Suprapubic skin (tissue), 4 donors: ENCODE data around the gene CFAP100. TPM values are rescaled to one million over a fixed set of nuclear protein-coding genes. Genes with fewer than 3 reads are reported as not detected.

Experiments used
- DNase-seq, 2 donors: peaks; one replicate each; pipeline ENCODE4 v3.0.0-alpha.2; 2019; ENCODE audit warnings: low spot score in 2 of 2
- H3K27ac ChIP-seq: fragments of 200-600 bp; sonication (generic); one replicate; pipeline ENCODE4 v1.5.1; 2019
- H3K27me3 ChIP-seq: fragments of 200-600 bp; sonication (generic); one replicate; pipeline ENCODE4 v1.5.1; 2019
- H3K36me3 ChIP-seq: fragments of 200-600 bp; sonication (generic); one replicate; pipeline ENCODE4 v1.5.1; 2019
- H3K4me1 ChIP-seq: fragments of 200-600 bp; sonication (generic); one replicate; pipeline ENCODE4 v1.5.1; 2019
- H3K4me3 ChIP-seq: fragments of 200-600 bp; sonication (generic); one replicate; pipeline ENCODE4 v1.5.1; 2019; ENCODE audit warnings: mild to moderate bottlenecking
- H3K9me3 ChIP-seq: fragments of 200-600 bp; sonication (generic); one replicate; pipeline ENCODE4 v1.5.1; 2019
- EP300 ChIP-seq: sonication (generic); formaldehyde crosslinking; IDR thresholded peaks from one replicate; pipeline ENCODE4 v1.6.1; 2017; ENCODE audit warnings: antibody characterized with exemption
- POLR2A ChIP-seq, 2 donors: fragments of 450-650 bp; IDR thresholded peaks; one replicate each; pipeline ENCODE4 v1.6.1; 2017; ENCODE audit warnings: antibody characterized with exemption in 2 of 2, mild to moderate bottlenecking in 2 of 2, moderate library complexity in 2 of 2
- POLR2AphosphoS5 ChIP-seq, 3 donors: sonication (generic); formaldehyde crosslinking; IDR thresholded peaks; one replicate each; pipeline ENCODE4 v1.6.1; 2017; ENCODE audit warnings: antibody characterized with exemption in 3 of 3
- WGBS: methylation state at CpG from one replicate; pipeline ENCODE4 v1.1.5; 2018; 5-methylcytosine and 5-hydroxymethylcytosine counted together
- total RNA-seq, 4 donors: library from RNA; depleted of rRNA; stranded (reverse); fragments of >200 nt; gene quantifications; one replicate each; pipeline ENCODE4 v1.1.0, GENCODE V29; 2016
- TF ChIP-seq, protein P1 (sequence below), 2 donors: fragments of 200-600 bp in 1 of 2; fragments of 450-650 bp in 1 of 2; sonication (generic) in 1 of 2; IDR thresholded peaks; one replicate each; pipeline ENCODE4 v1.5.1; 2016 to 2019; ENCODE audit warnings: antibody characterized with exemption in 2 of 2, mild to moderate bottlenecking in 1 of 2, moderate library complexity in 1 of 2

Gene CFAP100
- total RNA-seq, 4 donors from 2014 or later: not detected

DNA sequence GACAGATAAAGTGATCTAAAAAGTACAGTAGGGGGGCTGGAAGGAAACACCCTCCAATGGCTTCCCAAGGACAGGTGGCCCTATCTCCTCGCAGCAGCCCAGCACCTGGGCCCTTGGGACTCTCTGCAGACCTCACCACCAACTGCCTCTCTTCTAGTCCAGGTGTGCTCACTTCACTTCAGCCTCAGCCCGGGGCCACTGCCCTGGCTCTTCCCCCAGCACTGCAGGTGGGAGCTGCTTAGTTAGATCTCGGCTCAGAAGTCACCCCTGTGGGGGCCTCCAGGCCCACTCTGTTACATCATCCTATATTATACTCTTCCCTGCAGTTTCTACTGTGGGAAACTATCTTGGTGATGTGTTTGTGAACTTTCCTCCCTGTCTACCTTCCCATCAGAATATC lies 39.5 kb upstream of the CFAP100 start:
- H3K9me3 ChIP-seq: no peaks in the 10 kb centered on the region
- peaks cover 26% of the 10 kb centered on the region for H3K4me1 ChIP-seq
- no peak for TF ChIP-seq POLR2AphosphoS5 (IDR thresholded peaks at IDR 0.05)
- no peak for TF ChIP-seq POLR2A (IDR thresholded peaks at IDR 0.05)
- no peak for TF ChIP-seq EP300
- TF ChIP-seq, protein P1, sequence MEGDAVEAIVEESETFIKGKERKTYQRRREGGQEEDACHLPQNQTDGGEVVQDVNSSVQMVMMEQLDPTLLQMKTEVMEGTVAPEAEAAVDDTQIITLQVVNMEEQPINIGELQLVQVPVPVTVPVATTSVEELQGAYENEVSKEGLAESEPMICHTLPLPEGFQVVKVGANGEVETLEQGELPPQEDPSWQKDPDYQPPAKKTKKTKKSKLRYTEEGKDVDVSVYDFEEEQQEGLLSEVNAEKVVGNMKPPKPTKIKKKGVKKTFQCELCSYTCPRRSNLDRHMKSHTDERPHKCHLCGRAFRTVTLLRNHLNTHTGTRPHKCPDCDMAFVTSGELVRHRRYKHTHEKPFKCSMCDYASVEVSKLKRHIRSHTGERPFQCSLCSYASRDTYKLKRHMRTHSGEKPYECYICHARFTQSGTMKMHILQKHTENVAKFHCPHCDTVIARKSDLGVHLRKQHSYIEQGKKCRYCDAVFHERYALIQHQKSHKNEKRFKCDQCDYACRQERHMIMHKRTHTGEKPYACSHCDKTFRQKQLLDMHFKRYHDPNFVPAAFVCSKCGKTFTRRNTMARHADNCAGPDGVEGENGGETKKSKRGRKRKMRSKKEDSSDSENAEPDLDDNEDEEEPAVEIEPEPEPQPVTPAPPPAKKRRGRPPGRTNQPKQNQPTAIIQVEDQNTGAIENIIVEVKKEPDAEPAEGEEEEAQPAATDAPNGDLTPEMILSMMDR (IDR thresholded peaks at IDR 0.05): no peak
- no peak for DNase-seq
- H3K27me3 ChIP-seq: peaks cover 26% of the 10 kb centered on the region
- H3K27ac ChIP-seq: peak overlapping the region; percentile 4
- peaks cover 10% of the 10 kb centered on the region for H3K36me3 ChIP-seq
- 82% methylated on average over 2 of the region's 3 CpGs for WGBS
- H3K4me3 ChIP-seq: peak overlapping the region; percentile 84

DNA sequence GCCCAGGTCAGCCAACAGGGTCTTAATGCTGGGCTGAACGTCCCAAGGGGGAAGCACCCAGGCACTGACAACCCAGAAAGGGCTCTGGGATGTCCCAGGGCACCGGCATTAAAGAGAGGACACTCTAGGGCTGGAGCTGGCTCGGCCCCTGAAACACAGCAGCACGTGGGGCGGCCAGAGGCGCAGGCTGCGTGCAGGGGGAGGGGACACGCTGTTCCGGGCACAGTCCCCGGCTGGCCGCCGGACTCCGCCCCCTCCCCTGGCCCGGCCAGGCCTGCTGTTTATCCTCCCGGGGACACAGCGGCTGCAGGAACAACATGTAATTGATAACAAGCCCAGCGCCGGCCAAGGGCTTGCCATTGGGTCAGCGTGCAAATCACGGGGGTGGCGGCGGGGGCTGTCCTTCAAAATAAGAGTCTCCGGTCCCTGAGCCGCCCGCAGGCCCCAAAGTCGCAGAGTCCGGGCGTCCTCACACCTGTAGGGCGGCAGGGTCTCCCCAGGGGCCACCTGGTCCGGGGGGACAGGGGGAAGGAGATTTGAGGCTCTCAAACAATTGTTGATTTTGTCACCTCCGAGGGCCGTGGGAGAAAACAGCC lies 38.8 kb upstream of the CFAP100 start:
- WGBS: 0% methylated on average over 9 of the region's 32 CpGs
- no peaks in the 10 kb centered on the region for H3K9me3 ChIP-seq
- TF ChIP-seq, protein P1 (IDR thresholded peaks at IDR 0.05): no peak
- TF ChIP-seq EP300: peak; percentile 97
- peak in 1 of 2 donors; percentile 24 for TF ChIP-seq POLR2A (IDR thresholded peaks at IDR 0.05)
- peak in 2 of 3 donors; percentile 3 to 66 for TF ChIP-seq POLR2AphosphoS5 (IDR thresholded peaks at IDR 0.05)
- H3K36me3 ChIP-seq: peaks cover 10% of the 10 kb centered on the region
- H3K27me3 ChIP-seq: peaks cover 31% of the 10 kb centered on the region
- H3K27ac ChIP-seq: peak overlapping the region; percentile 93
- peak; percentile 98 to 99 for DNase-seq
- peaks cover 26% of the 10 kb centered on the region for H3K4me1 ChIP-seq
- peak overlapping the region; percentile 84 for H3K4me3 ChIP-seq

DNA sequence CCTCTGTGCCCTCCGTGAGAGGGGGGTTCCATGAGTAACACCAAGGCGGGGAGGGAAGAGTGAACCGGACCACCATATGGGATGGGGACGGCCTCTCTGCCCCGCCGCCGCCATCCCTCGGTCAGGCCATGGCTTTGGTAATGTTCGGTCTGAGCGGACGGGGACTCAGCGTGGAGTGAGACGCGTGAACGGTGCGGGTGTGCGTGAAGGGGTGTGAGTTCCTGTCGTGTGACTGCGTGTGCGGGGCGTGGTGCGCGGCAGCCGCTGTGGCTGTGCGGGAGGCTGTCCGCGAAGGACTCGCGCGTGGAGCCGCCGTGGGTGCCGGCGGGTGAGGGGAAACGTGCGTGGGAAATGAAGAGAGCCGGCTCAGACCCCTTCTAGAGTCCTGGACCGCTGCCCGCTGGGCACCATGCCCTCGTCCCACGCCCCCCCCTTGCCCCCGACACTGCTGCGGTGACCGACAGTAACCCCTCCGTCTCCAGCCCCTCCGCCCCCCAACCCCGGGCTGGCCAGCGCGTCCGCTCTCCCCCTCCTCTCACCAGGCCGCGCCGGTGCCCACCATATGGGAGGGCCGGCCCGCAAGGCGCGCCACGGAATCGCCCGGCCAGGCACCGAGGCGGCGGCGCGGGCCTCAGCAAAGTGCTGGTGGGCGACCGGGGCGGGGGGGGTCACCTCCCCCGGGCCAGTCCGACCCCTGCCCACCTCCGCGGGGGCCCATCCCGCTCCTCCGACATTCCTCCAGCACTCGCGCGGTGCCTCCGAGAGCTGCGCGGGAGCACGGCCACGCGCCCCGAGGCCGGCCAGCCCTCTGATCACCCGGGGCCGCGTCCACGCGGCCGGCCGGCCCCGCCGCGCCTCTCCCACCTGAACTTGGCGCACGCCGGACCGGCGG lies 38.1 kb upstream of the CFAP100 start:
- H3K9me3 ChIP-seq: no peaks in the 10 kb centered on the region
- TF ChIP-seq, protein P1 (IDR thresholded peaks at IDR 0.05): no peak
- no peak for TF ChIP-seq POLR2A (IDR thresholded peaks at IDR 0.05)
- TF ChIP-seq EP300: no peak
- TF ChIP-seq POLR2AphosphoS5 (IDR thresholded peaks at IDR 0.05): no peak
- peaks cover 5% of the 10 kb centered on the region for H3K36me3 ChIP-seq
- H3K27ac ChIP-seq: peak overlapping the region; percentile 93
- WGBS: 1% methylated on average over 46 of the region's 100 CpGs
- DNase-seq: peak in 1 of 2 donors; percentile 80
- peaks cover 36% of the 10 kb centered on the region for H3K27me3 ChIP-seq
- peak overlapping the region; percentile 84 for H3K4me3 ChIP-seq
- peaks cover 26% of the 10 kb centered on the region for H3K4me1 ChIP-seq

DNA sequence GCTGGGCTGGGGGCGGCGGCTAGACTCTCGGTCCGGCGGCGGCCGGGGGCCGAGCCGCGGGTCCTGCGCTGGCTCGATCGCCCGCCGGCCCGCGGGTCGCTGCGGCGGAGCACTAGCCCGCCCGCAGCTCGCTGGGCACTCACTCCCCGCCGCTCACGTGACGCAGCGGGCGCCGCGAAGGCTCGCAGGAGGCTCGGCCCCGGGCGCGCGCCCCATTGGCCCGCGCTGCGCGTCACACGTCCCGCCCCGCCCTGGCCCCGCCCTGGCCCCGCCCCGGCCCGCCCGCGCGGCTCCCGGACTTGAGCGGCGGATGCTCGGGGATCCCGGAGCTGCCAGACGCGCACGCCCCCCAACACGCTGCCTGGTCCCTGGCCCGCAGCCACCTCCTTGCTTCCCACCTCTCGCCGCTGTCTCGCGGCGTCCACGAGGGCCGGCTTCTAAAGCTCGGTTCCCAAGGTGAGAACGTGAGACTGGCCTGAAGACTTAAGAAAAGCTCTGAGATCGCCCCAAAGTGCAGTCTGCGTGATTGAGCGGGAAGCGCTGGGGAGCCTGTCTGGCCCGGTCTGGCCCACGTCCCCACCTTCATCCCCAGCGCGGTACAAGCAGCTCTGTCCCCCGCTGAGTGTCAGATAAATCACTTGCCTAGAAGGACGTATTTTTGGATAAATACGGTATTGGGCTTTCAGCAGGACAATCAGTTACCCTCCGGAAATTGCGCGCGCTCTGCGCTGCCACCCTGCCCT lies 37.2 kb upstream of the CFAP100 start, which contains the start of gene KLF15:
KLF15 (minus strand) TSS at position 114 of the 743 bp plus-strand sequence. CDS start 4,486 bp downstream, outside the sequence.
- Histone ChIP-seq H3K4me1 (peaks cover 26% of the 10 kb centered on the region), H3K4me3 (peak within 1 kb of the TSS; percentile 84), H3K27me3 (peaks cover 36% of the 10 kb centered on the region), H3K36me3 (no peaks in the 10 kb centered on the region), H3K27ac (peak within 1 kb of the TSS; percentile 93), H3K9me3 (no peaks in the 10 kb centered on the region)
- peak; percentile 91 for DNase-seq
- 0% methylated on average over 6 of the region's 86 CpGs for WGBS
- TF ChIP-seq, protein P1 (IDR thresholded peaks at IDR 0.05): no peak
- TF ChIP-seq EP300: no peak
- TF ChIP-seq POLR2AphosphoS5 (IDR thresholded peaks at IDR 0.05): no peak
- peak in 1 of 2 donors; percentile 79 for TF ChIP-seq POLR2A (IDR thresholded peaks at IDR 0.05)
